ENCODE data around the gene ATF6B. TPM values are rescaled to one million over a fixed set of nuclear protein-coding genes. Genes with fewer than 3 reads are reported as not detected.
A peak's percentile ranks its signal among the peaks of the same experiment; 100 is the strongest.

ATF6B gene
- total and polyA plus RNA-seq, 2 of the 13 experiments (the other 11 are each of a cell fraction or from before 2014, with no cell fraction given), result 18.1 to 44.0 TPM

GRCh38 chr6:32154514-32155161 lies 26.6 kb upstream of the ATF6B start (continued):
- TF ChIP-seq ZNF567 (CRISPR knock-in tag; IDR thresholded peaks at IDR 0.05; ENCODE audit: borderline replicate concordance), result no peak; the same call in 1 of the 2 replicates
- TF ChIP-seq CTCF (CRISPR knock-in tag; IDR thresholded peaks at IDR 0.05), result peak; percentile 99
- TF ChIP-seq ZNF777 (CRISPR knock-in tag; IDR thresholded peaks at IDR 0.05), result peak; percentile 92
- TF ChIP-seq BRF2 (CRISPR knock-in tag; IDR thresholded peaks at IDR 0.05), result no peak
- TF ChIP-seq DNMT1 (CRISPR knock-in tag; IDR thresholded peaks at IDR 0.05), result 0 out of 2 replicates have a peak, but pooled peaks have one; percentile 17
- 0 out of 2 replicates have a peak, but pooled peaks have one; percentile 66 for TF ChIP-seq HOXA7 (CRISPR knock-in tag; IDR thresholded peaks at IDR 0.05)
- no peak for TF ChIP-seq SP140L (CRISPR knock-in tag; IDR thresholded peaks at IDR 0.05; ENCODE audit: borderline replicate concordance)
- no peak for TF ChIP-seq PLSCR1 (CRISPR knock-in tag; IDR thresholded peaks at IDR 0.05; ENCODE audit: borderline replicate concordance)
- no peak for TF ChIP-seq MED13 (CRISPR knock-in tag; IDR thresholded peaks at IDR 0.05)
- no peak for TF ChIP-seq NR1H2 (CRISPR knock-in tag; IDR thresholded peaks at IDR 0.05; ENCODE audit: borderline replicate concordance, low read depth)
- TF ChIP-seq SMAD9 (CRISPR knock-in tag; IDR thresholded peaks at IDR 0.05), result 0 out of 2 replicates have a peak, but pooled peaks have one; percentile 6
- no peak for TF ChIP-seq ZNF33A (CRISPR knock-in tag; IDR thresholded peaks at IDR 0.05; ENCODE audit: borderline replicate concordance)
- no peak for TF ChIP-seq ZNF672 (CRISPR knock-in tag; IDR thresholded peaks at IDR 0.05)
- no peak for TF ChIP-seq RERE (CRISPR knock-in tag; IDR thresholded peaks at IDR 0.05; ENCODE audit: low read depth)
- TF ChIP-seq ZNF614 (CRISPR knock-in tag; IDR thresholded peaks at IDR 0.05; ENCODE audit: borderline replicate concordance), result peak; percentile 84; the same call in 1 of the 2 replicates
- TF ChIP-seq SOX5 (CRISPR knock-in tag; IDR thresholded peaks at IDR 0.05; ENCODE audit: borderline replicate concordance), result no peak

Data from HepG2 (cell line).